Erythroblast (primary cell): ENCODE results near the gene SAV1.
A peak's percentile ranks its signal among the peaks of the same experiment; 100 is the strongest.

ENCODE experiments used
- DNase-seq, 2 experiments: peaks; one replicate each; lab custom pipeline; 2025; lab: John Stamatoyannopoulos, UW
- GATA1 ChIP-seq: IDR thresholded peaks from 2 replicates; pipeline ENCODE4 v1.6.1; 2011; ENCODE audit warnings: low read depth, mild to moderate bottlenecking, control low read depth, low read length, moderate library complexity
- POLR2A ChIP-seq: IDR thresholded peaks from 2 replicates; pipeline ENCODE4 v1.6.1; 2011; ENCODE audit warnings: mild to moderate bottlenecking, low read length

Gene SAV1

DNA sequence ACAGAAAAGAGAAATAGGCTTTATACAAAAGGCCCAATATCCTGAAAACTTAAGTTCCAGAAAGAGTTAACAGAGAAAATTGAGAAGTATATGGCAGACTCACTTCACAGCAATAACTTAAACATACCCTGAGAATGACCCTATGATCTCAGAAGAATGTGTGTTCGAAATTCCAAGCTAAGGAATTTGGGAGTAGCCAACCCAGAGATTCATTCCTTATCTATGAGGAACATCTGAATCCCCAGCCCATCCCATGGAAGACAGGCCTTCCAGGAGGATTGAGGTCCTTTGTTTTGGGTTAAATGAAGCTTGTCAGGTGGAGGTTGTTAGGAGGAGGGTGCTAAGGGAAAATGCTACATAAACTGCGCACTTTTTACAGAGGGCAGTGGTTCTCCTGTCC lies 7.5 kb upstream of the SAV1 start:
- no peak for DNase-seq
- no peak for TF ChIP-seq GATA1

DNA sequence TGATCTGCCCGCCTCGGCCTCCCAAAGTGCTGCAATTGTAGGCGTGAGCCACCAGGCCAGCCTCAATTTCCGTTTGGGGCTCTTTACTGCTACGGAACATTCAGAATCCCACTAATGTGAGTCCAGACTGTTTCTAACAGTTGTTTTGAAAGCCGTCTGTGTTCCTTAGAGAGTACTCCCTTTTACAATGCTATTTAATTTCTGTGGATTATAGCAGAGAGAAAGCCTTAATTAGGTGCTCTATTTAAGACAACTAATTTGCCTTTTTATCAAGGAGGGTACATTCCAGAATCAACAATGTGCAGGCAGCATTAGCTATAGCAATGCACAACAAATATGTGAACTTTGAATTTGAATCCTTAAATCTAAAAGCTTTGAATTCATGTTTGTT lies 2.8 kb upstream of the SAV1 start:
- no peak for DNase-seq
- TF ChIP-seq POLR2A (no peak), GATA1 (no peak)

DNA sequence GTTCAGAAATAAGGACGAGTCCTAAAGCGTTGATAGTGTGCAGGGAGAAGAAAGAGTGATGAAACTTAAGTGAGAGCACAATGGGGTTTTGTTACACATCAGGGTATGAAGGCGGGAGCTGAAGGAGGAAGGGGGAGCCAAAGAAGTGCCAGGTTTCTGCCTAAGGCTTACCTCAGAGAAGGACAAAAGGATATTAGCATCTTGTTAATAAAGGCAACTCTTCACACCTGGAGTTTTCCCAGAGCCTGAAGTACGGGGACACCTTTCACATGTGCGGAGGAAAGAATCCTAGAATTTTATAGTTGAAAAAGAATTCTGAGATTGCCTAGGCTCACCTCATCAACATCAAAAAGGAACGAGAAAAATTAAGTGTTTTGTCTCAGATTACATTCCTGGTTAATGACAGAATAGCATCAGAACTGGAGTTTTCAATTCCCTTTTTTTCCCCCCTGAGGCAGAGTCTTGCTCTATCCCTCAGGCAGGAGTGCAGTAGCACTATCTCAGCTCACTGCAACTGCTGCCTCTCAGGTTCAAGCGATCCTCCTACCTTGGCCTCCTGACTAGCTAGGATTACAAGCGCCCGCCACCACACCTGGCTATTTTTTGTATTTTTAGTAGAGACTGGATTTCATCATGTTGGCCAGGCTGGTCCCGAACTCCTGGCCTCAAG lies 2.2 kb upstream of the SAV1 start:
- no peak for TF ChIP-seq GATA1
- no peak for TF ChIP-seq POLR2A

DNA sequence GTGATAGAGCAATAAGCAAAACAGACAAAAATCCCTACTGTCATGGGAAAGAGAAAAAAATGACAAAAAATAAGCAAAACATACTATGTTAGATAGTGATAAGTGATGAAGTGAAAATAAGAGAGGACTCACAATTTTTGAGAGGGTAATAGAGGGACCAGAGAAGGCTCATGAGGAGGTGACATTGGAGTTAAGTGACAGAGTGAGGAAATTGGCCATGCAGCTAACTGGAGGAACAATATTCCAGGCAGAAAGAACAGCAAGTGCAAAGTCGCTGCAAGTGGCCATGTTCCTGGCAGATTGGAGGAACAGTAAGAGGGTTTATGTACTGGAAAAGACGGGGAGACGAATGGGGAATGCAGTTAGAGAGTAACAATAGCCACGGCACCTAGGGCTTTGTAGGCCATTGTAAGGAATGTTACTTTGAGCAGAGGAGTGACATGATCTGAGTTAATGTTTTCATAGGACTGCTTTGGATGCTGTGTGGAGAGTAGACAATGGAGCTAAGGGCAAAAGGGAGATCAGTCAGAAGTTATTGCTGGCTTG lies 1.4 kb upstream of the SAV1 start:
- no peak for DNase-seq
- TF ChIP-seq GATA1, result no peak
- TF ChIP-seq POLR2A, result no peak

More for the DNA sequence above, 2.2 kb upstream of the SAV1 start:
- DNase-seq, result no peak

DNA sequence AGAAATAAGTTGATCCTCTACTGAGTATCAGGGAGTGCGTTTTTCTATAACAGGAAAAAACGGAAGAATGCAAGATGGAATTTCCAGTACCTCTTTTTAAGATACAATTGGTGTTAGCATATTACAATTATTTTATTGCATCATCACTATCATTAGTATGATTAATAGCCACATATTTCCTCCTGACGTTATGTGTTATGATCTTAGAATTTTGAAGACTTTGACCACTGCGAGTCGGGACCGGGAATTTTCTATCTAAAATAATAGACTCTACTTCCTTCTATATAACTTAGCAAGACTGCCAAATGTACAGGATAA lies 679 bp upstream of the SAV1 start:
- TF ChIP-seq GATA1 (no peak), POLR2A (no peak)
- DNase-seq, result no peak

DNA sequence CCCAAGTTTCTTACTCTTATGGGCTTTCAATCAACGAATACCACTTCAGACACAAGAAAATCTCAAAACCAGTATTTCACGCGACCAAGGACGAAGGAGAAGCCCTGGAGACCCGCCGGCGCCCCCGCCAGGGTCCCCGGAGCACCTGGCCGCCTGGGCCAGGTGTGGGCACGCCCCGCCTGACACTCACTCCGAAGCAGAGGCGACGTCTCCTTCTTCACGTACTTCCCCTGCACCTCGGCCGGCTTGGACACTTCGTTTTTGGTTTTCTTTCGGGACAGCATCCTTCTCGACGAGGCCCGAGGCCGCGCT lies 466 bp downstream of the SAV1 start:
- no peak for TF ChIP-seq GATA1
- no peak for TF ChIP-seq POLR2A

DNA sequence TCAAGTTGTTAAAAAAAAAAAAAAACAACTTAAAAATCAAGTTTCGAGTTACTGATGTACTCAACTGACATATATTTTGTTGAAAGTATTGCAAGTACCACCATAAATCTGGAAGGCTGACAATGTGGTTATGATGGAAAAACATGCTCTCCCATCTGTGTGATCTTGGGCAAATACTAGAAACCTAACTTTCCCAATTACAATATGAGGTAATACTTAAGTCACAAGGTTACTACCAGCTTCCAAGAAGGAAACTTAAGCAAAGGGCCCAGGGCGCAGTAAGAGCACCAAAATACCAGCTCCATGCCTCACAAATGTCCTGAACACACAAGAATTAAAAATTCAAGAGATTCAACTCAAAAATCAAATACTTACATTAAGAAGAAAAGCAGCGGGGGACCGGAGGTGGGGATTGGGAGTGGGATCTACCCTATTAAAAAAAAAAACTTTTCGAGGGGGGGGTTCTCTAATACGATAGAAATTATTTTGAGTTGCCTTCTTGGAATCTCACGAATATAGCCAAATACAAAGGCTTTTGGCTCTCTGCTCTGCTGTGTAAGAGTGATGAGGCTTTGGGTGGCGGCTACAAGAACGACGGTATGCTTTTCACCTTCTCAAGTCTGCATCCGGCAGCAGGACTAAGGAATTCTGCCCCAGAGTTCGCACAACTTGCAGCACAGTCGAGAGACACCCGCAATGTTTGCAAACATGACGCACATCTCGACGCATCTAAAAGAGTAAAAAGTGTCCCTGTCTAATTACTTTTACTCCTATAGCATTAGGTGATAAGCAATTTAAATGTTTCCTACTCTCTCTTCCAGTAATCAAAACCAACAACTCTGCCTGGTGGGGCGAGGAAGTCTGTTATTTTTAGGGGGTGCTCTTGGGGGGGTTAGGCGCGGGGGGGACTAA lies 1.1 kb downstream of the SAV1 start:
- TF ChIP-seq GATA1, result no peak
- no peak for TF ChIP-seq POLR2A
- peak; percentile 62 to 75 for DNase-seq

More for the DNA sequence above, 466 bp downstream of the SAV1 start:
- no peak for DNase-seq

DNA sequence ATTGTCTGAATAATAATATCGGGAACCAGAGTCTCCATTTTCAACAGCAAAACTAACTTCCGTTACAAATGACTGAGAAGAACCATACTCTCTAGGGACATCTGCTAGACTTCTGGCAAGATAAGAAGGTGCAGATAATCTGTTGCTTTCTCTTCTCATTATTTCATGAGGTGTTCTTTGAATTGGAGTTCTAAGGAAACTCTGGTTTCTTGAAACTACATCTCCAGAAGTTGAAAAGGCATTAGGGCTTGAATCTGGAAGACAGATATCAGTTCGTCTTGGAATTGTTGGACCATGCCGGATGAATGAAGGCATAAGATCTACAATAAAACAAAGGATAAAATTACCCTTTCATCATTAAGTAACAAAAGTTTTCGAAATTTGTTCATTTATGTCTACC lies 2.8 kb downstream of the SAV1 start:
- DNase-seq, result peak; percentile 27 to 43

DNA sequence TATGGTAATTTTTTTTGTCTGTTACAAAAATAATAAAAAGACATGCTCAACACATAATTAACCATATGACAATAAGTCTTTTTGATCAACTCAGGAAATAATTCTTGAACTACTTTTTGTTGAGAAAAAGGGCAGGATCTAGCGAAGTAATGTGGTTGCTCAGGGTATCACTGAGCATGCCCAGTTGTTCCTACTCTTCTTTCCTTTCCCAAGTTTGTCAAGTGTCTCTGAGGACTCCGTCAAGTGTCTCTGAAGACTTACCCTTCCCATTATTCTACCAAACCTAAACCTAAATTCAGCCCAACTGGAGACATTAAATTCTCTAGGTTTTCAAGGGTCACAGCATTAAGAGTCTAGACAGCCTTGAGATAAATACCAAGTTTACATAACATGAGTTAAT lies 3.5 kb downstream of the SAV1 start:
- DNase-seq, result peak in 1 of 2 experiments; percentile 4

DNA sequence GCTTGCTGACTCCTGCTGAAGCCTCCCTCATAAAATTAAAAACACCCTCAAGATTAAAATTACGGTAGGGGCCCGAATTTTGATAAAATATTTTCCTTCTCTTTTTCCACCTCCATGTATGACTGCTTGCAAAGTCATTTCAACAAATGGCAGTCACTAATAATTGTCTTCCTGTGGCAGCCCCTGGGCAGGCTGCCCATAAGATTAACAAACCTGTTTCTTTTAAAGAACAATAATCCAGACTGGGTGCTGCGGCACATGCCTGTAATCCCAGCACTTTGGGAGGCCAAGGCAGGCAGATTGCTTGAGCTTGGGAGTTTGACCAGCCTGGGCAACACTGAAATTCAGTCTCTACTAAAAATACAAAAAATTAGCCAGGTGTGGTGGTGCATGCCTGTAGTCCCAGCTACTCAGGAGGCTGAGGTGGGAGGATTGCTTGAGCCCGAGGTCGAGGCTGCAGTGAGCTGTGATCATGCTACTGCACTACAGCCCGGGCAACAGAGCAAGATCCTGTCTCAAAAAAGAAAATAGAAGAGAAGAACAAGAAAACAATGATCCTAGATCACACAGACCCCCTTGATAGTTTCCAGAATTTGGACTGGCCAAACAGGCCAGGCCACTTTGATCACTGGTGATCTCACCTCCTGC lies 8.7 kb downstream of the SAV1 start:
- TF ChIP-seq POLR2A (no peak), GATA1 (no peak)
- DNase-seq, result peak; percentile 5 to 34

DNA sequence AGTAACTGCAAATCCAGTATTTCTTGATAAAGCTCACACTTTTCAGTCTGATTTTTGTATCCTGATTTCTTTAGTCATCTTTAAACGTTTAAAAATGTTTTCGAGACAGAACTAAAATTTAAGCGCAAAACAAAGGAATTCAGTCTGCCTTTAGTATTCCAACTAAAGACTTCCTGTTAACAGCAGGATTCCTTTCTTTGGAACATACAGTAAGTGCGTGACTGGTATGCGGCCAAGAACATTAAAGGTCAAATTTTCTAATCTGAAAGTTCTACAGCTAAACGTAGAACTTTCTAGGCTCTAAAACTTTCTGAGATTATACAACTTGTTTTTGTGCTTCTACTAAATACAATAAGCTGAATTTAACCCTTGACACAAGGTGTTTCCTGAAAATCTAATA lies 9.9 kb downstream of the SAV1 start:
- DNase-seq, result no peak

DNA sequence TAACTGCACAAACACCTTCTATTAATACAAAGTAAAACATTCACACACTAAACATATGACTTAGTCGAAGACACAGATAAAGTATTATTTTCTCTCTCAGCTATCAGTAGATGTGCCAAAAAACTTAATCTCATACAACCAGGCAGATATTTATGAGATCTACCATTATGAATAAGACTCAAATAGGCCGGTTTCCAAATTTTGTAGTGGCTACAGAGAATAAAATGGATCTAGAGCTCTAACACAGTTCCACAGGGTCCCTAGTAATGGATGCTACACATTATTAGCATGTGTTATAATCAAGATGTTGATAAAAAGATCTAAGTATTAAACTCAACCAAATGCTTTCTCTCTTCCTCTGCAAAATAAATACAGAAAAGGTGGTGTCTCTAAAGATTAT lies 10.4 kb downstream of the SAV1 start:
- TF ChIP-seq GATA1 (no peak), POLR2A (no peak)
- peak; percentile 43 to 73 for DNase-seq

More for the DNA sequence above, 9.9 kb downstream of the SAV1 start:
- no peak for TF ChIP-seq GATA1

DNA sequence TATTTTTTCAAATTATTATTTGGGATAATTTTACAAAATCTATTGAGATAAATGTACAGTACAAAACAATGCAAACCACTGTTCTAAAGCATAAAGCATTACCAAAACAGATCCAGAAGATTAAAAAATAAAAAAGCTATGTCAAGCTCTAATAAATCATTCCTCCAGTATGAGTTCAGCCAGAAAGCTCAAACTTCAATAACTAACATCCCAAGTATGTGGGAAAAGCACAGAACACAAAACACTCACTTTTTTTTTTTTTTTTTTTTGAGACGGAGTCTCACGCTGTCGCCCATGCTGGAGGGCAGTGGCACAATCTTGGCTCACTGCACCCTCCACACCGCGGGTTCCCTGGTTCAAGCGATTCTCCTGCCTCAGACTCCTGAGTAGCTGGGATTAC lies 11.3 kb downstream of the SAV1 start:
- DNase-seq, result no peak
- TF ChIP-seq GATA1 (no peak), POLR2A (no peak)

DNA sequence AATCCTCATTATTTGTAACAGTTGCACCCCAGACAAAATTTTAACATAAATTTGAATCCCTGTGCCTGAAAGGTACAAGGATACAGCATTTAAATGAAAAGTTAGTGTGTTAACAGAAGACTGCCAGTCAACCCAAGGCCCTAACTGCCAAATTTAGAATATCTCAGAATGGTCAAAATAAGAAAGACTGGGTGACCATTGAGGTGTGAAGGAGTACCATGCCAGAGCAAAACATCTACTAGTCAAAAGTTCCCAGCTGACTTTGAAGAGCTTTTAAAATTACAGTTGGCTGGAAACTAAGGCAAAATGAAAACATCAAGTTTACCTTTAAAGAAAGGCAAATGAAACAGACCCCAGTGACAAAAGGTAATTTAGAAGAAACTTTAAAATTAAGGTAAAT lies 18.4 kb downstream of the SAV1 start:
- TF ChIP-seq POLR2A (no peak), GATA1 (no peak)
- DNase-seq, result no peak
